Parietal lobe (tissue), 2 donors: ENCODE data around the gene NR2C2AP. TPM values are rescaled to one million over a fixed set of nuclear protein-coding genes. Genes with fewer than 3 reads are reported as not detected.

Source experiments
- small RNA-seq: library from RNA; depleted of rRNA; stranded (forward); fragments of <200 nt; gene quantifications from one replicate; pipeline ENCODE3, GENCODE V24; 2014; ENCODE audit warnings: low replicate concordance
- total RNA-seq: library from RNA; depleted of rRNA; stranded (reverse); fragments of >200 nt; gene quantifications from one replicate; pipeline ENCODE4 v1.2.3, GENCODE V29; 2014

Gene NR2C2AP
- total RNA-seq, result 13.1 TPM

GRCh38 chr19:19203012-19203856, at the start of gene NR2C2AP:
TSS of gene NR2C2AP (minus strand) at chr19:19203414. CDS start at chr19:19203060, 354 bp downstream.

GRCh38 chr19:19211499-19212420, 8.5 kb upstream of the NR2C2AP start, which contains the start of gene NCAN:
TSS of gene NCAN (plus strand) at chr19:19211958. CDS start at chr19:19216954, 4,996 bp downstream.

GRCh38 chr19:19192078-19192882, 10.9 kb downstream of the NR2C2AP start, which contains the start of the genes BORCS8 and RFXANK:
TSS of gene BORCS8 (minus strand) at chr19:19192152. CDS start at chr19:19192117, 35 bp downstream.
TSS of gene RFXANK (plus strand) at chr19:19192258. CDS start at chr19:19193947, 1,689 bp downstream.

GRCh38 chr19:19170053-19170872, 33.0 kb downstream of the NR2C2AP start, which contains the start of gene MEF2B:
TSS of gene MEF2B (minus strand) at chr19:19170263. CDS start at chr19:19150735, 19,528 bp downstream.

Small RNA genes within 50 kb of the gene (small RNA-seq; reads per million reads assigned to genes)
- gene RNU6-1028P, result not detected

Other genes with a start within 250 kb of the NR2C2AP start
- gene SUGP2, start 169.9 kb downstream of the NR2C2AP start, total RNA-seq, result 145 TPM
- 56.0 TPM for gene ARMC6, start 169.8 kb downstream of the NR2C2AP start, total RNA-seq
- gene SLC25A42, start 139.4 kb downstream of the NR2C2AP start, total RNA-seq, result 16.3 TPM
- gene TMEM161A, start 64.9 kb downstream of the NR2C2AP start, total RNA-seq, result 9.1 TPM
- gene MEF2B, start 33.2 kb downstream of the NR2C2AP start, total RNA-seq, result 0.31 TPM
- gene BORCS8, start 11.3 kb downstream of the NR2C2AP start, total RNA-seq, result 21.9 TPM
- 16.3 TPM for gene RFXANK, start 11.2 kb downstream of the NR2C2AP start, total RNA-seq
- 257 TPM for gene NCAN, start 8.5 kb upstream of the NR2C2AP start, total RNA-seq
- 0.31 TPM for gene TM6SF2, start 69.9 kb upstream of the NR2C2AP start, total RNA-seq
- gene SUGP1, start 117.1 kb upstream of the NR2C2AP start, total RNA-seq, result 35.7 TPM
- gene MAU2, start 117.4 kb upstream of the NR2C2AP start, total RNA-seq, result 76.4 TPM
- 13.5 TPM for gene GATAD2A, start 202.3 kb upstream of the NR2C2AP start, total RNA-seq